HG02798 (cell line): Measurements from ENCODE around the gene ZNF789.
"Not testable (repeated sequence)": the region's sequence is repeated elsewhere in the genome, so short reads cannot be mapped to it uniquely, and the experiment has no call there.

Experiments
- ATAC-seq: cut with Tn5 transposase; IDR thresholded peaks from one replicate; pipeline ENCODE4 v1.9.1; 2021; ENCODE audit warnings: mild to moderate bottlenecking; ENCODE audit not compliant: unreplicated experiment, poor library complexity

The ZNF789 gene

DNA sequence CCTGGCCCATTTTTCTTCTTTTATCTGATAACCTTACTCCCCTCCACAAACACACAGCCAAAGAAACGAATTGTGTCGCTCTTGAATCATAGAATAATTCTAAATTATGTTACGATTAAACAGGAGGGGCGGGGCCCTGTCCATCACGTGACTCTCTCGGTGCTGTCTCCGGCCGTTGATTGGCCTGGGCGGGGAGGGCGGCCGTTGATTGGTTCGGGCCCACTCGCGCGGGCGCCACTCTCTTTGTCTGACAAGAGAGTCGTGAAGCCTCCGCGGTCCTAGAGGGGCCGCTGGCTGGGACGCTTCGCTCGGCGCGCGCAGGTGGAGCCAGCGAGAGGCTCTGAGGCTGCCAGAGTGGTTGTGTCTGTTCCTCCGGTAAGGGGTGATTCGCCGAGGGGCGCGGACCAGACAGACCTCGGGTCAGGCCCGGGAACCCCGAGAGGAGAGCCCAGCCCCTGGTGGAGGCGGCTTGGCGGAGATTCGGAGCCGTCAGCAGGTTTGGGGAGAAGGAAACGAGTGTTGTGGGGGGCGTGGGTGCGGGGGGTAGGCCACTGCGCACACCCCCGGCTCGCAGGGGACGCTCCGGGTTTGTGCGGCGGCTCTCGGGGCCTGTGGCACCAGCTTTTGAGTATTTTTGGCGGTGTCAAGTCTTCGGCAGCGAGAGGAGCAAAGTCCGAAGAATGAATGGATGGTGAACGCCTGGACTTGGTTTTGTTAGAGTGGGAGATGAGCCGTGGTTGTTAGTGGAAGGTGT, at the start of gene ZNF789:
Gene ZNF789 (plus strand): TSS at position 330 of the 754 bp plus-strand sequence. CDS start 3,567 bp downstream, outside the sequence.
- ATAC-seq = peak; percentile 97

GRCh38 chr7:99424932-99425730, 47.6 kb upstream of the ZNF789 start:
- no peak for ATAC-seq

- no peak for ATAC-seq
Measured at GRCh38 chr7:99428972-99429566, 43.6 kb upstream of the ZNF789 start.

DNA sequence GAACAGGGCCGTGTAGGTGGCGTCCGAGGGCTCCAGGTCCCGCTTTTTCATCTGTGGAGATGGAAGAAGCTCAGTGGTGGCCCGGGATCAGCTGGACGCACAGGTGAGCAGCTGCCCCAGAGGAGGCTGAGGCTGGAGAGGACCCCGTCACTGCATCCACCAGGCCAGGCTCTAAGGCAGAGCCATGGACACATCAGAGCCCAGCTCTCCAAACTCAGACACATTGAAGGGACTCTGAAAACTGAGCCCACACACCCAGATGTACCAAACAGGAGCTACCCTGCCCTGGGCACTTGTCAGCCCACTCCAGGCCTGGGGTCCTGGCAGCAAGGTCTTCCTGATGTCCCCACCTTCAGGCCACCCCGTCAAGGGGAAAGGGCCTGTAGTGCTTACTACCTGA, 42.9 kb upstream of the ZNF789 start:
- ATAC-seq = no peak

DNA sequence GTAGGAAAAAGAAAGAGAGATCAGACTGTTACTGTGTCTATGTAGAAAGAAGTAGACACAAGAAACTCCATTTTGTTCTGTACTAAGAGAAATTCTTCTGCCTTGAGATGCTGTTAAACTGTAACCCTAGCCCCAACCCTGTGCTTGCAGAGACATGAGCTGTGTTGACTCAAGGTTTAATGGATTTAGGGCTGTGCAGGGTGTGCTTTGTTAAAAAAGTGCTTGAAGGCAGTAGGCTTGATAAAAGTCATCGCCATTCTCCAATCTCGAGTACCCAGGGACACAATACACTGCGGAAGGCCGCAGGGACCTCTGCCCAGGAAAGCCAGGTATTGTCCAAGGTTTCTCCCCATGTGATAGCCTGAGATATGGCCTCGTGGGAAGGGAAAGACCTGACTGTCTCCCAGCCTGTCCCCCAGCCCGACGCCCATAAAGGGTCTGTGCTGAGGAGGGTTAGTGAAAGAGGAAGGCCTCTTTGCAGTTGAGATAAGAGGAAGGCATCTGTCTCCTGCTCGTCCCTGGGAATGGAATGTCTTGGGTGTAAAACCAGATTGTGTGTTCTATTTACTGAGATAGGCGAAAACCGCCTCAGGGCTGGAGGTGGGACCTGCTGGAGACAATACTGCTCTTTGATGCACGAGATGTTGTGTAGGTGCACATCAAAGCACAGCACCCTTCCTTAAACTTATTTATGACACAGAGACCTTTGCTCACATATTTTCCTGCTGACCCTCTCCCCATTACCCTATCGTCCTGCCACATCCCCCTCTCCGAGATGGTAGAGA, 40.7 kb upstream of the ZNF789 start:
- not testable (repeated sequence) for ATAC-seq

- ATAC-seq = no peak
Measured at GRCh38 chr7:99433158-99433557, 39.5 kb upstream of the ZNF789 start.

- ATAC-seq = no peak
Measured at GRCh38 chr7:99437946-99438572, 34.6 kb upstream of the ZNF789 start.

- ATAC-seq = peak; percentile 96
Measured at GRCh38 chr7:99438573-99439480, 33.9 kb upstream of the ZNF789 start, which contains the start of the genes CPSF4 and PTCD1. CPSF4 (plus strand) TSS chr7:99438943; CDS start chr7:99439083, 140 bp downstream. PTCD1 (minus strand) TSS chr7:99438798; CDS start chr7:99435242, 3,556 bp downstream.

- no peak for ATAC-seq
Measured at GRCh38 chr7:99440195-99440594, 32.5 kb upstream of the ZNF789 start.

DNA sequence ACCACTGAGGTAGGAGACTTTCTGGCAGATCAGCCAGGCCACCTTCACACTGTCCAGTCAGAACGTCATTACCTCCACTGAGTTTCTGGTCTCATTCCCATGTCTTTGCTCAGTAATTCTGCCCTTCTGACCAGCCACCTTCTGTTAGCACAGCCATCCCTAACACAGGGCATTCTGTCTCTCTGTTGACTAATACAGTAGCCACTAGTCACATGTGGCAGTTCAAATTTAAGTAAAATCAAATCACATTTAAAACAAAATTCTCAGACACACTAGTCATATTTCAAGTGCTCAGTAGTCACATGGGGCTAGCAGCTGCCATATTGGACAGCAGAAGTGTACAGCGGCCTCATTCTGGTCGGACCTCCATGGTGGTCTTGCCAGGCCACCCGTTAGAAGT, 26.6 kb upstream of the ZNF789 start:
- no peak for ATAC-seq

DNA sequence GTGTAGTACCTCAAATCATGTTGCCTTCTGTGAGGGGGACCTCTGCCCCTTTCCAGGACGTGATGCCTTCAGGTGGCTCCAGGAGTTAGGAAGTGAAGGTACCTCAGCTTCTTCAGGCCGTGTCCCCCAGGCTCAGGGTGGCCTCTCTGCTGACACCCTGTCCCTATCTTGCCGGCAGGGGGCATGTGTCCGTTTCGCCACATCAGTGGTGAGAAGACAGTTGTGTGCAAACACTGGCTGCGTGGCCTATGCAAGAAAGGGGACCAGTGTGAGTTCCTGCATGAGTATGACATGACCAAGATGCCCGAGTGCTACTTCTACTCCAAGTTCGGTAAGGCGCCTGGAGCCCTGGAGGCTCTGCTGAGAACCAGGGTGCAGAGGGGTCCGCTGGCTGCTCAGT, 24.7 kb upstream of the ZNF789 start:
- ATAC-seq = no peak

GRCh38 chr7:99448855-99449254, 23.8 kb upstream of the ZNF789 start:
- no peak for ATAC-seq

GRCh38 chr7:99449326-99449725, 23.4 kb upstream of the ZNF789 start:
- no peak for ATAC-seq

DNA sequence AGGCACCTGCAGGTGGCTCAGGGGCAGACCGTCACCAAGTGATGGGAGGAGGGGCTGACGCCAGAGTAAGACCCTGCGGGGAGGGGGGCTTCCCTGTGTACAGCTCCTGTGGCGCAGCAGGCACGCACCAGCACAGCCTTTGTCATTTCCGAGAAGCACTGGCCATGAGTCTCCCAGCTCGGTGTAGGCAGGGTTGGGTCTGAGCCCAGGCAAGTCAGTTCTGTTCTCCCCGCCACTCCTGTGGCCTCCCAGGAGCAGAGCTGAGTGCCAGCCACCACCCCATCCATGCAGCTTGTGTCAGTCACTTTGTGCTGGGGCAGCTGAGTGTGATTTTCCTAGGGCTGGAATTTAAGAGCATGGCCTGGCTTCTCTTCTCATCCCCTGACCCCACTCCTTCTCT, 20.8 kb upstream of the ZNF789 start:
- no peak for ATAC-seq

GRCh38 chr7:99452541-99452940, 20.1 kb upstream of the ZNF789 start:
- no peak for ATAC-seq

DNA sequence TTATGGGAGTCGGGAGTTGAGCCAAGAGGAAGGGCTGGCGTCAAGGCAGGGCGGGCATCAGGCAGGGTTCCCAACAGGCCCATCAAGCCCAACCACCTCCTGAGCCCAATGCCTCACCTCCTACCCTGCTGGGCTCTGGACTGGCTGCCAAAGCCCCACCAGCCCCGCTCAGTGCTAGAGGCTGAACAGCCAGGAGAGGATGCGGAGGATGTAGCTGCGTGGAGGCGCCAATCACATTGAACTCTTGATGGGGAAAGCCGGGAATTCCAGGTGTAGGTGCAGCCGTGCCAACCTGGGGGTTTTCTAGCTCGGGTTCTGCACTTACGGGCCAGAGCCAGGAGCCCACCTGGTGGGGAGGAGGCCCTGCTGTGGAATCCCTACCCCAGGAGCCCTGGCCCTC, 19.6 kb upstream of the ZNF789 start:
- ATAC-seq = no peak

- no peak for ATAC-seq
Measured at GRCh38 chr7:99455874-99456273, 16.8 kb upstream of the ZNF789 start.

- no peak for ATAC-seq
Measured at GRCh38 chr7:99456288-99456687, 16.4 kb upstream of the ZNF789 start.
